GM12891 (cell line): ENCODE measurements around the gene TAF11.

Experiments used
- POLR2A ChIP-seq: IDR thresholded peaks from 2 replicates; pipeline ENCODE4 v1.6.1; 2011; ENCODE audit warnings: low read depth, low read length, control low read depth
- POLR2AphosphoS5 ChIP-seq: IDR thresholded peaks from 2 replicates; pipeline ENCODE4 v1.6.1; 2011; ENCODE audit warnings: low read depth, low read length, control low read depth
- POU2F2 ChIP-seq: IDR thresholded peaks from 2 replicates; pipeline ENCODE4 v1.6.1; 2011; ENCODE audit warnings: low read depth, mild to moderate bottlenecking, control low read depth, low read length, moderate library complexity
- SPI1 ChIP-seq: IDR thresholded peaks from 2 replicates; pipeline ENCODE4 v1.6.1; 2011; ENCODE audit warnings: low read depth, low read length, control low read depth
- TAF1 ChIP-seq: IDR thresholded peaks from 2 replicates; pipeline ENCODE4 v1.6.1; 2011; ENCODE audit warnings: low read depth, low read length, control low read depth

DNA sequence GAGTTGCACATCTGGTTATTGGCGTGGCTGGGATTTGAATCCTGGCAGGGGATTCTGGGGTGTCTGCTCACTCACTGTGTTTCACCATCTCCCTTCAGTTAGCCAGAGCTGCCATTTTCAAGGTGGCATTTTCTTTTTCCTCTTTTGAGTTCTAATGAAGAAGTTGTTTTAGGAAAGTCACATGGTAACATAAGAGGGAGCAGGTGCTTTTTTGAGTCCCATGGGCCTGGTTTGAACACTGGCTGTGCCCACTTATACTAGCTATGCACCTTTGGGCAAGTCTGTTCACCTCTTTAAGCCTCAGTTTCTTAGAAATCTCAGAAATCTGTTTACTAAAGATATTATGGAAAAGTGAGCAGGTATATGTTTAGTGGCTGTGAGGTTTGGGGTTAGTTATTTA, 40.9 kb upstream of the TAF11 start:
- TF ChIP-seq POLR2A (no peak), POLR2AphosphoS5 (no peak), TAF1 (no peak), POU2F2 (no peak), SPI1 (no peak)
